H9 (cell line): ENCODE measurements around the gene PLA2R1. TPM values are rescaled to one million over a fixed set of nuclear protein-coding genes. Genes with fewer than 3 reads are reported as not detected.

Experiments
- DNase-seq: peaks from one replicate; pipeline ENCODE4 v3.0.0-alpha.2; 2017
- H2AFZ ChIP-seq: one replicate; pipeline ENCODE4 v1.6.1; 2013; ENCODE audit warnings: mild to moderate bottlenecking, low read length, control low read depth, moderate library complexity
- H2AK5ac ChIP-seq: 2 replicates; pipeline ENCODE4 v1.6.1; 2013; ENCODE audit warnings: low read length, control low read depth, mixed read lengths; ENCODE audit not compliant: insufficient read length
- H2BK120ac ChIP-seq: one replicate; pipeline ENCODE4 v1.6.1; 2013; ENCODE audit warnings: low read depth, mild to moderate bottlenecking, low read length, control low read depth, inconsistent platforms; ENCODE audit not compliant: poor library complexity, severe bottlenecking
- H2BK12ac ChIP-seq: 2 replicates; pipeline ENCODE4 v1.6.1; 2013; ENCODE audit warnings: low read length, control low read depth, mixed read lengths, low read depth; ENCODE audit not compliant: insufficient read length
- H2BK15ac ChIP-seq: 2 replicates; pipeline ENCODE4 v1.6.1; 2013; ENCODE audit warnings: low read depth, low read length, control low read depth
- H2BK20ac ChIP-seq: one replicate; pipeline ENCODE4 v1.6.1; 2013; ENCODE audit warnings: low read depth, mild to moderate bottlenecking, low read length, control low read depth, inconsistent platforms; ENCODE audit not compliant: poor library complexity, severe bottlenecking
- H2BK5ac ChIP-seq: 2 replicates; pipeline ENCODE4 v1.6.1; 2013; ENCODE audit warnings: low read length, control low read depth, mixed read lengths; ENCODE audit not compliant: insufficient read length
- H3K14ac ChIP-seq: 2 replicates; pipeline ENCODE4 v1.6.1; 2013; ENCODE audit warnings: low read length, control low read depth; ENCODE audit not compliant: insufficient read depth
- H3K18ac ChIP-seq: 2 replicates; pipeline ENCODE4 v1.6.1; 2013; ENCODE audit warnings: low read depth, mild to moderate bottlenecking, mixed read lengths, low read length, control low read depth; ENCODE audit not compliant: insufficient read length
- H3K23ac ChIP-seq: 2 replicates; pipeline ENCODE4 v1.6.1; 2013; ENCODE audit warnings: low read length, control low read depth, mixed read lengths, low read depth; ENCODE audit not compliant: insufficient read length
- H3K23me2 ChIP-seq: 2 replicates; pipeline ENCODE4 v1.6.1; 2013; ENCODE audit warnings: low read depth, mild to moderate bottlenecking, mixed read lengths, low read length, control low read depth; ENCODE audit not compliant: insufficient read length, poor library complexity, severe bottlenecking
- H3K27ac ChIP-seq: 2 replicates; pipeline ENCODE4 v1.5.1; 2013; ENCODE audit warnings: low read length, control low read depth, mixed read lengths, low read depth; ENCODE audit not compliant: insufficient read length
- H3K27me3 ChIP-seq: 2 replicates; pipeline ENCODE4 v1.6.1; 2013; ENCODE audit warnings: low read length, control low read depth, inconsistent platforms; ENCODE audit not compliant: insufficient read depth
- H3K4ac ChIP-seq: 2 replicates; pipeline ENCODE4 v1.6.1; 2013; ENCODE audit warnings: low read depth, mild to moderate bottlenecking, control low read depth, inconsistent platforms, low read length, moderate library complexity
- H3K4me1 ChIP-seq: 2 replicates; pipeline ENCODE4 v1.6.1; 2013; ENCODE audit warnings: low read length, control low read depth, inconsistent platforms; ENCODE audit not compliant: insufficient read depth
- H3K4me2 ChIP-seq: 2 replicates; pipeline ENCODE4 v1.6.1; 2013; ENCODE audit warnings: low read length, control low read depth, mixed read lengths; ENCODE audit not compliant: insufficient read length, insufficient read depth
- H3K56ac ChIP-seq: 2 replicates; pipeline ENCODE4 v1.6.1; 2013; ENCODE audit warnings: low read depth, mild to moderate bottlenecking, mixed read lengths, low read length, control low read depth; ENCODE audit not compliant: insufficient read length
- H3K79me1 ChIP-seq: 2 replicates; pipeline ENCODE4 v1.6.1; 2013; ENCODE audit warnings: low read depth, mild to moderate bottlenecking, moderate library complexity, low read length, control low read depth, inconsistent platforms; ENCODE audit not compliant: insufficient read depth, poor library complexity, severe bottlenecking
- H3K79me2 ChIP-seq: 2 replicates; pipeline ENCODE4 v1.6.1; 2013; ENCODE audit warnings: low read length, control low read depth, inconsistent platforms; ENCODE audit not compliant: insufficient read depth
- H3K9ac ChIP-seq: 2 replicates; pipeline ENCODE4 v1.6.1; 2013; ENCODE audit warnings: low read length, control low read depth, mixed read lengths; ENCODE audit not compliant: insufficient read length; ENCODE audit errors: extremely low read depth
- H3K9me3 ChIP-seq: one replicate; pipeline ENCODE4 v1.6.1; 2013; ENCODE audit warnings: low read depth, low read length, inconsistent platforms; ENCODE audit not compliant: control insufficient read depth
- H3T11ph ChIP-seq: one replicate; pipeline ENCODE4 v1.6.1; 2013; ENCODE audit warnings: mild to moderate bottlenecking, low read length, control low read depth, inconsistent platforms
- H4K20me1 ChIP-seq: one replicate; pipeline ENCODE4 v1.6.1; 2013; ENCODE audit not compliant: control insufficient read depth, insufficient read length, insufficient read depth
- H4K5ac ChIP-seq: 2 replicates; pipeline ENCODE4 v1.6.1; 2013; ENCODE audit warnings: low read depth, mild to moderate bottlenecking, mixed read lengths, low read length, control low read depth; ENCODE audit not compliant: insufficient read length
- H4K8ac ChIP-seq: replicated peaks from 2 replicates; pipeline ENCODE4 v1.6.1; 2013; ENCODE audit warnings: low read length, control low read depth, mixed read lengths, low read depth; ENCODE audit not compliant: insufficient read length
- H4K91ac ChIP-seq: 2 replicates; pipeline ENCODE4 v1.6.1; 2013; ENCODE audit warnings: low read depth, mild to moderate bottlenecking, moderate library complexity, mixed read lengths, low read length, control low read depth; ENCODE audit not compliant: insufficient read length
- H3K27ac Mint-ChIP-seq, 3 experiments: 2 replicates in 2 of 3; 3 replicates in 1 of 3; pipeline ENCODE4 v1.8.0; 2020 to 2021; ENCODE audit warnings: mixed read lengths in 3 of 3, mild to moderate bottlenecking in 1 of 3, moderate library complexity in 1 of 3
- H3K27me3 Mint-ChIP-seq: 2 replicates; pipeline ENCODE4 v1.8.0; 2021; ENCODE audit warnings: low read depth, mild to moderate bottlenecking, moderate library complexity, mixed read lengths
- H3K36me3 Mint-ChIP-seq, 3 experiments: 2 replicates in 2 of 3; 3 replicates in 1 of 3; pipeline ENCODE4 v1.8.0; 2020 to 2021; ENCODE audit warnings: low read depth in 3 of 3, mixed read lengths in 3 of 3; ENCODE audit not compliant: insufficient read depth in 1 of 3
- H3K4me1 Mint-ChIP-seq, 2 experiments: 2 replicates each; pipeline ENCODE4 v1.8.0; 2020; ENCODE audit warnings: mixed read lengths in 2 of 2
- H3K4me3 Mint-ChIP-seq, 2 experiments: 2 replicates in 1 of 2; 3 replicates in 1 of 2; pipeline ENCODE4 v1.8.0; 2020 to 2021; ENCODE audit warnings: mild to moderate bottlenecking in 2 of 2, mixed read lengths in 2 of 2, moderate library complexity in 1 of 2
- H3K9me3 Mint-ChIP-seq, 2 experiments: 2 replicates in 1 of 2; 3 replicates in 1 of 2; pipeline ENCODE4 v1.8.0; 2020; ENCODE audit warnings: mild to moderate bottlenecking in 2 of 2, mixed read lengths in 2 of 2, moderate library complexity in 1 of 2
- WGBS: extraction: QIAGEN DNeasy Blood & Tissue Kit; methylation state at CpG from one replicate; pipeline ENCODE4 v1.1.7; 2013; ENCODE audit warnings: missing lambda C conversion rate, low lambda C conversion rate, mixed read lengths; ENCODE audit not compliant: insufficient read length; ENCODE audit errors: extremely low coverage; 5-methylcytosine and 5-hydroxymethylcytosine counted together
- total RNA-seq: library from RNA; stranded (reverse); gene quantifications from 2 replicates; pipeline ENCODE4 v1.2.1, GENCODE V29; 2021
- TF ChIP-seq, protein P1 (sequence below): fragments of 200-600 bp; sonication (generic); conservative IDR thresholded peaks from 3 replicates; pipeline ENCODE4 v1.8.0; 2021; ENCODE audit warnings: antibody characterized with exemption, mild to moderate bottlenecking

PLA2R1 gene
- total RNA-seq, 1 experiment from 2014 or later, result 0.83 TPM

DNA sequence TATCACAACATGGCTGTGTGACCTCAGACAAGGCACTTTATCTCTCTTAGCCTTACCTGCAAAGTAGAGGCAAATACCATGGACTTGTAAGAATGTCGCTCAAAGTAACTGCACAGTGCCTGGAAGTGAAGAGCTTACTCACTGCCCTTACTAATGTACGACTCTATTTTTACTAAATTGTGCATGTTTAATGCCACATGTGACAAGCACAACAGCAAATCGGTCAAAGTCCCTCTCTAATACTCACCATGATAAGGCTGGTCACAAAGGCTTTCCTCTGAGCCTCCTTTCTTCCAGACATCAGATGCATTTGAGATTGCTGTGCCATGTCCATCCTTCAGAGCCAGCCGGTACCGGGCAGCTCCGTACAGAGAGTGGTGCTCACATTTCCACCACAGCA, 164.0 kb downstream of the PLA2R1 start:
- Histone ChIP-seq H3T11ph (no peak overlapping the region), H4K5ac (no peak overlapping the region), H3K79me1 (no peaks in the 10 kb centered on the region), H3K23ac (no peak overlapping the region), H3K27ac (no peak overlapping the region), H2AK5ac (no peak overlapping the region), H3K4me1 (no peaks in the 10 kb centered on the region; the same call in 1 of the 2 replicates), H3K9ac (no peak overlapping the region), H3K18ac (no peak overlapping the region), H3K14ac (no peak overlapping the region), H4K91ac (no peak overlapping the region), H3K4ac (no peak overlapping the region), H2BK5ac (no peak overlapping the region), H3K4me2 (no peak overlapping the region), H3K9me3 (no peaks in the 10 kb centered on the region), H2BK15ac (no peak overlapping the region), H2BK120ac (no peak overlapping the region), H2BK12ac (no peak overlapping the region), H3K56ac (no peak overlapping the region), H2BK20ac (no peak overlapping the region), H3K27me3 (no peaks in the 10 kb centered on the region; the same call in 1 of the 2 replicates), H2AFZ (no peak overlapping the region), H4K8ac (no peak overlapping the region), H3K79me2 (no peaks in the 10 kb centered on the region), H4K20me1 (no peaks in the 10 kb centered on the region), H3K23me2 (no peaks in the 10 kb centered on the region)
- Mint-ChIP-seq H3K4me1 (peaks cover 3 to 9% of the 10 kb centered on the region in 2 experiments; a peak in 3 of 4 replicates), H3K4me3 (no peak overlapping the region), H3K36me3 (no peaks in the 10 kb centered on the region; a peak in 1 of 7 replicates), H3K9me3 (no peaks in the 10 kb centered on the region), H3K27ac (no peak overlapping the region), H3K27me3 (peaks cover 21% of the 10 kb centered on the region)
- TF ChIP-seq, protein P1, sequence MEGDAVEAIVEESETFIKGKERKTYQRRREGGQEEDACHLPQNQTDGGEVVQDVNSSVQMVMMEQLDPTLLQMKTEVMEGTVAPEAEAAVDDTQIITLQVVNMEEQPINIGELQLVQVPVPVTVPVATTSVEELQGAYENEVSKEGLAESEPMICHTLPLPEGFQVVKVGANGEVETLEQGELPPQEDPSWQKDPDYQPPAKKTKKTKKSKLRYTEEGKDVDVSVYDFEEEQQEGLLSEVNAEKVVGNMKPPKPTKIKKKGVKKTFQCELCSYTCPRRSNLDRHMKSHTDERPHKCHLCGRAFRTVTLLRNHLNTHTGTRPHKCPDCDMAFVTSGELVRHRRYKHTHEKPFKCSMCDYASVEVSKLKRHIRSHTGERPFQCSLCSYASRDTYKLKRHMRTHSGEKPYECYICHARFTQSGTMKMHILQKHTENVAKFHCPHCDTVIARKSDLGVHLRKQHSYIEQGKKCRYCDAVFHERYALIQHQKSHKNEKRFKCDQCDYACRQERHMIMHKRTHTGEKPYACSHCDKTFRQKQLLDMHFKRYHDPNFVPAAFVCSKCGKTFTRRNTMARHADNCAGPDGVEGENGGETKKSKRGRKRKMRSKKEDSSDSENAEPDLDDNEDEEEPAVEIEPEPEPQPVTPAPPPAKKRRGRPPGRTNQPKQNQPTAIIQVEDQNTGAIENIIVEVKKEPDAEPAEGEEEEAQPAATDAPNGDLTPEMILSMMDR, result no peak
- no CpG with 5 or more reads among the region's 6 CpGs for WGBS
- no peak for DNase-seq
